Activated gamma-delta T cell (primary cell): ENCODE measurements around the gene MYO9A.

Experiments
- DNase-seq: peaks from one replicate; lab custom pipeline; 2025; lab: John Stamatoyannopoulos, UW

Gene MYO9A

GRCh38 chr15:71853543-71853942 lies 264.4 kb downstream of the MYO9A start:
- no peak for DNase-seq

GRCh38 chr15:71844916-71845315 lies 273.0 kb downstream of the MYO9A start:
- no peak for DNase-seq

- DNase-seq, result no peak
Observed at GRCh38 chr15:71841563-71841962, 276.4 kb downstream of the MYO9A start.

- no peak for DNase-seq
Observed at GRCh38 chr15:71830981-71831380, 287.0 kb downstream of the MYO9A start.

- DNase-seq, result no peak
Observed at GRCh38 chr15:71826196-71826595, 291.8 kb downstream of the MYO9A start.

- DNase-seq, result no peak
Observed at GRCh38 chr15:71825021-71825730, 292.8 kb downstream of the MYO9A start.

GRCh38 chr15:71823801-71824200 lies 294.1 kb downstream of the MYO9A start:
- no peak for DNase-seq

GRCh38 chr15:71822890-71823630 lies 294.9 kb downstream of the MYO9A start:
- DNase-seq, result no peak

GRCh38 chr15:71821547-71822129 lies 296.3 kb downstream of the MYO9A start:
- DNase-seq, result no peak

GRCh38 chr15:71820127-71820526 lies 297.8 kb downstream of the MYO9A start:
- DNase-seq, result no peak

GRCh38 chr15:71817351-71817750 lies 300.6 kb downstream of the MYO9A start:
- no peak for DNase-seq

- no peak for DNase-seq
Observed at GRCh38 chr15:71815301-71815700, 302.6 kb downstream of the MYO9A start.

- no peak for DNase-seq
Observed at GRCh38 chr15:71813723-71814470, 304.1 kb downstream of the MYO9A start.

GRCh38 chr15:71812966-71813722 lies 304.8 kb downstream of the MYO9A start:
- DNase-seq, result no peak

GRCh38 chr15:71811752-71812735 lies 305.9 kb downstream of the MYO9A start:
- DNase-seq, result no peak

- no peak for DNase-seq
Observed at GRCh38 chr15:71811036-71811736, 306.8 kb downstream of the MYO9A start.

GRCh38 chr15:71810256-71811035 lies 307.5 kb downstream of the MYO9A start, which contains the start of gene NR2E3:
TSS of gene NR2E3 (plus strand) at chr15:71810554. CDS start at chr15:71810744, 190 bp downstream.
- DNase-seq, result no peak

GRCh38 chr15:71809346-71809745 lies 308.6 kb downstream of the MYO9A start:
- DNase-seq, result no peak
